Tibial nerve (tissue), 4 donors: ENCODE results near the gene TAF4. TPM values are rescaled to one million over a fixed set of nuclear protein-coding genes. Genes with fewer than 3 reads are reported as not detected.

Experiments
- DNase-seq, 2 donors: peaks; one replicate each; pipeline ENCODE4 v3.0.0-alpha.2; 2019; ENCODE audit warnings: low spot score in 2 of 2
- H3K27ac ChIP-seq, 4 donors: fragments of 200-600 bp; sonication (generic) in 3 of 4; one replicate each; pipeline ENCODE4 v1.5.1; 2017 to 2019; ENCODE audit warnings: mild to moderate bottlenecking in 1 of 4
- H3K27me3 ChIP-seq, 2 donors: fragments of 200-600 bp; sonication (generic) in 1 of 2; one replicate each; pipeline versions ENCODE4 v1.5.1 to v1.6.0; 2017 to 2019
- H3K36me3 ChIP-seq, 3 donors: fragments of 200-600 bp; sonication (generic); one replicate each; pipeline ENCODE4 v1.5.1; 2018 to 2019
- H3K4me1 ChIP-seq, 4 donors: fragments of 200-600 bp; sonication (generic) in 3 of 4; one replicate each; pipeline ENCODE4 v1.5.1; 2017 to 2019
- H3K4me3 ChIP-seq, 4 donors: fragments of 200-600 bp; sonication (generic) in 3 of 4; one replicate each; pipeline ENCODE4 v1.5.1; 2017 to 2019; ENCODE audit warnings: mild to moderate bottlenecking in 1 of 4, moderate library complexity in 1 of 4
- H3K9me3 ChIP-seq, 4 donors: fragments of 200-600 bp; sonication (generic) in 3 of 4; one replicate each; pipeline ENCODE4 v1.5.1; 2017 to 2019
- EP300 ChIP-seq, 2 donors: sonication (generic); formaldehyde crosslinking; IDR thresholded peaks; one replicate each; pipeline ENCODE4 v1.6.1; 2017; ENCODE audit warnings: antibody characterized with exemption in 2 of 2, mild to moderate bottlenecking in 1 of 2
- POLR2A ChIP-seq, 2 donors: fragments of 450-650 bp; IDR thresholded peaks; one replicate each; pipeline ENCODE4 v1.6.1; 2017; ENCODE audit warnings: antibody characterized with exemption in 2 of 2, mild to moderate bottlenecking in 2 of 2, moderate library complexity in 2 of 2
- WGBS, 2 donors: methylation state at CpG; one replicate each; pipeline ENCODE4 v1.1.5; 2018; 5-methylcytosine and 5-hydroxymethylcytosine counted together
- total RNA-seq, 4 donors: library from RNA; depleted of rRNA; stranded (reverse); fragments of >200 nt; gene quantifications; one replicate each; pipeline ENCODE4 v1.1.0, GENCODE V29; 2016
- TF ChIP-seq, protein P1 (sequence below), 5 experiments: fragments of 200-600 bp in 3 of 5; fragments of 450-650 bp in 2 of 5; sonication (generic) in 3 of 5; IDR thresholded peaks; one replicate each; pipeline ENCODE4 v1.5.1; 2016 to 2019; ENCODE audit warnings: antibody characterized with exemption in 5 of 5, mild to moderate bottlenecking in 3 of 5, moderate library complexity in 2 of 5

TAF4 gene
- total RNA-seq, 4 donors from 2014 or later = 11.2 to 50.4 (median 14.8) TPM

- Histone ChIP-seq H3K36me3 (peaks cover 0 to 90% (median 35%) of the 10 kb centered on the region in 3 donors), H3K27me3 (no peaks in the 10 kb centered on the region), H3K9me3 (no peaks in the 10 kb centered on the region), H3K4me3 (no peak overlapping the region), H3K27ac (no peak overlapping the region), H3K4me1 (peaks cover 0 to 9% (median 0%) of the 10 kb centered on the region in 4 donors)
- TF ChIP-seq EP300 (IDR thresholded peaks at IDR 0.05) (no peak), POLR2A (IDR thresholded peaks at IDR 0.05) (no peak)
- TF ChIP-seq, protein P1, sequence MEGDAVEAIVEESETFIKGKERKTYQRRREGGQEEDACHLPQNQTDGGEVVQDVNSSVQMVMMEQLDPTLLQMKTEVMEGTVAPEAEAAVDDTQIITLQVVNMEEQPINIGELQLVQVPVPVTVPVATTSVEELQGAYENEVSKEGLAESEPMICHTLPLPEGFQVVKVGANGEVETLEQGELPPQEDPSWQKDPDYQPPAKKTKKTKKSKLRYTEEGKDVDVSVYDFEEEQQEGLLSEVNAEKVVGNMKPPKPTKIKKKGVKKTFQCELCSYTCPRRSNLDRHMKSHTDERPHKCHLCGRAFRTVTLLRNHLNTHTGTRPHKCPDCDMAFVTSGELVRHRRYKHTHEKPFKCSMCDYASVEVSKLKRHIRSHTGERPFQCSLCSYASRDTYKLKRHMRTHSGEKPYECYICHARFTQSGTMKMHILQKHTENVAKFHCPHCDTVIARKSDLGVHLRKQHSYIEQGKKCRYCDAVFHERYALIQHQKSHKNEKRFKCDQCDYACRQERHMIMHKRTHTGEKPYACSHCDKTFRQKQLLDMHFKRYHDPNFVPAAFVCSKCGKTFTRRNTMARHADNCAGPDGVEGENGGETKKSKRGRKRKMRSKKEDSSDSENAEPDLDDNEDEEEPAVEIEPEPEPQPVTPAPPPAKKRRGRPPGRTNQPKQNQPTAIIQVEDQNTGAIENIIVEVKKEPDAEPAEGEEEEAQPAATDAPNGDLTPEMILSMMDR (IDR thresholded peaks at IDR 0.05) = no peak
- WGBS, 2 donors = 94 to 95% methylated on average over 15 of the region's 15 CpGs
- no peak for DNase-seq
Measured at GRCh38 chr20:62008643-62009183, 57.0 kb downstream of the TAF4 start.

GRCh38 chr20:62007127-62007647, 58.5 kb downstream of the TAF4 start:
- Histone ChIP-seq H3K36me3 (peaks cover 0 to 90% (median 41%) of the 10 kb centered on the region in 3 donors), H3K4me1 (peaks cover 0 to 9% (median 0%) of the 10 kb centered on the region in 4 donors), H3K27ac (no peak overlapping the region), H3K9me3 (no peaks in the 10 kb centered on the region), H3K27me3 (no peaks in the 10 kb centered on the region), H3K4me3 (no peak overlapping the region)
- no peak for TF ChIP-seq POLR2A (IDR thresholded peaks at IDR 0.05)
- TF ChIP-seq, protein P1 (IDR thresholded peaks at IDR 0.05) = no peak
- no peak for TF ChIP-seq EP300 (IDR thresholded peaks at IDR 0.05)
- no peak for DNase-seq
- 86 to 91% methylated on average over 17 of the region's 17 CpGs for WGBS, 2 donors

DNA sequence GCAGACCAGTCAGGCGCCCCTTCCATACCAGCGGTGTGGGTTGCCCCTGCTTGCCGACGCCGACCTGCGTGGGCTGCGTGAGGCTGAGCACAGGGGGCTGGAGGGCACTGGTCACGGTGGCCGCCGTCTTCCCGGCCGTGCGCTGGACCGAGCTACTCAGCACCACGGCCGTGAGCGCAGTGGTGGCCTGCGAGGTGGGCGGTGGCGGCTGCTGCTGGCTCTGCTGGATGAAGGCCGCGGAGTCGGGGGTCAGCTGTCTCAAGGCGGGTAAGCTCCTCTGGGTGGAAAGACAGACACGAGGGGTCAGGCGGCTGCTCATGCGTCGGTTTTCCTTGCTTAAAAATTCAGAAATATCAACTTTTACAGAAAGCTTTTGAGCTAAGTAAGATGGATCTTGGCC, 59.2 kb downstream of the TAF4 start:
- TF ChIP-seq, protein P1 (IDR thresholded peaks at IDR 0.05) = no peak
- TF ChIP-seq POLR2A (IDR thresholded peaks at IDR 0.05) (no peak), EP300 (IDR thresholded peaks at IDR 0.05) (no peak)
- 91 to 94% methylated on average over 24 to 28 of the region's 28 CpGs for WGBS, 2 donors
- H3K36me3 ChIP-seq = peaks cover 0 to 90% (median 48%) of the 10 kb centered on the region in 3 donors

DNA sequence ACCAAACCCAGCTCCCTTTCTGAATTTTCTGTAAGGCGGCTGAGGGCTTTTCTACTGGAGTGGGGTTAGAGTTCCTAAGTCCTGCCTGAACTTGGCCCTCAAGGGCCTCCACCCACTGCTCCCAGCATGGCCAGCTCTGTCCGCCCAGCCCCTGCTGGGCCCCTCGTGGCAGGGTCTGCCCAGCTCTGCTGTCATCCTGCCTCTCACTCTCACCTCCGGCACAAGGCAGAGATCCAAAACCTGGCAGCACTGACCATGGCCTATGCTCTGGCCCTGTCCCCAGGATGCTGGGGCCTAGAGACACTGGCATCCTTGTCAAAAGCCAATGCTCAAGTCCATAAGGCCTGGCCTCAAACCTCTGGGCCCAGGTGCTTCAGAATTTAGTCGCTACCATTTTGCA, 61.1 kb downstream of the TAF4 start:
- no peak for DNase-seq
- TF ChIP-seq POLR2A (IDR thresholded peaks at IDR 0.05) = no peak
- no peak for TF ChIP-seq EP300 (IDR thresholded peaks at IDR 0.05)
- TF ChIP-seq, protein P1 (IDR thresholded peaks at IDR 0.05) = no peak

More for the DNA sequence above, 59.2 kb downstream of the TAF4 start:
- Histone ChIP-seq H3K4me1 (peaks cover 0 to 9% (median 0%) of the 10 kb centered on the region in 4 donors), H3K4me3 (no peak overlapping the region), H3K9me3 (no peaks in the 10 kb centered on the region), H3K27ac (no peak overlapping the region), H3K27me3 (no peaks in the 10 kb centered on the region)
- no peak for DNase-seq

DNA sequence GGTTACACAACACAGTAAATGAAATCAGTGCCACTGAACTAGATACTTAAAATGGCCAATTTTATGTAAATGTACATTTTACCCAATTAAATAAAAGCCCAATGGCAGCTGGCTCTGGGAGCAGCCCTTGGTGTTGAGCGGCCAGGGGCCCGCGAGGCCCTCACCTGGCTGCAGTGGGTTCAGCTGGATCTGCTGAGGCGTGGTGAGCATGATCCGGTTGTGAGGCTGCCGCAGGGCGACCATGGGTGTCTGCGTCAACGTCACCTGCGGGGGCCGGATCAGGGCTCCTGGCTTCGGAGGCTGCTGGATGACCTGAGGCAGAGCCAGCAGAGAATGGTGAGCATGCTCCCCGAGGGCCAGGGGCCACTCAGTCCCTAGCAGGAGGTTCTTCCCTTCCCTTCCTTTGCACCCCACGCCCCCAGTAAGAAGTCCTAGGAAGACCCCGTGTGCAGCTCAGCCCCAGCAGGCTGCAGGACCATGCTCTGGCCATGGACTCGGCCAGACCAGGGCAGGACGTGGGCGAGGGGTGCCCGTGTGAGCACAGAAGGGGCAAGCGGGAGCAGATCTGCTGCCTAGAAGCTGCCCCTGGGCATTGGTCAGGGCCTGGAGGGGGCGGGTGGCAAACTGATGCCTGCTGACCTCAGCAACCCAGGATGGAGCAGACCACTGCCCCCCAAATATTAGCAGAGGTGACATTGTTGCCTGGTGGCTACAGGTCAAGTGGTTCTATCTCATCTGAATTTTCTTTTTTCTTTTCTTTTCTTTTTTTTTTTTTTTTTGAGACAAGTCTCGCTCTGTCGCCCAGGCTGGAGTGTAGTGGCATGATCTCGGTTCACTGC, 61.9 kb downstream of the TAF4 start:
- Histone ChIP-seq H3K4me1 (no peaks in the 10 kb centered on the region), H3K4me3 (no peak overlapping the region), H3K27ac (no peak overlapping the region), H3K9me3 (no peaks in the 10 kb centered on the region), H3K36me3 (peaks cover 0 to 98% (median 50%) of the 10 kb centered on the region in 3 donors), H3K27me3 (no peaks in the 10 kb centered on the region)
- no peak for DNase-seq
- TF ChIP-seq EP300 (IDR thresholded peaks at IDR 0.05) (no peak), POLR2A (IDR thresholded peaks at IDR 0.05) (no peak)
- TF ChIP-seq, protein P1 (IDR thresholded peaks at IDR 0.05) = no peak
- WGBS, 2 donors = 88 to 91% methylated on average over 17 to 24 of the region's 24 CpGs

More for the DNA sequence above, 61.1 kb downstream of the TAF4 start:
- Histone ChIP-seq H3K27me3 (no peaks in the 10 kb centered on the region), H3K4me1 (no peaks in the 10 kb centered on the region), H3K4me3 (no peak overlapping the region), H3K27ac (no peak overlapping the region), H3K36me3 (peaks cover 0 to 98% (median 51%) of the 10 kb centered on the region in 3 donors), H3K9me3 (no peaks in the 10 kb centered on the region)
- 92 to 95% methylated on average over 5 of the region's 5 CpGs for WGBS, 2 donors
